ENCODE data around the gene TOM1L1. TPM values are rescaled to one million over a fixed set of nuclear protein-coding genes. Genes with fewer than 3 reads are reported as not detected.
"Not testable (repeated sequence)": the region's sequence is repeated elsewhere in the genome, so short reads cannot be mapped to it uniquely, and the experiment has no call there.

The TOM1L1 gene
- total and polyA plus RNA-seq, 8 donors = 33.8 to 59.4 (median 49.5) TPM

GRCh38 chr17:54870671-54871175 is 29.9 kb upstream of the TOM1L1 start:
- no peak for ATAC-seq
- intact Hi-C loops (cut with DNase I) = no loop called here

GRCh38 chr17:54875906-54876305 is 24.7 kb upstream of the TOM1L1 start:
- H3K4me1 ChIP-seq; intact Hi-C loops (cut with DNase I); H3K4me3 ChIP-seq; H3K27me3 ChIP-seq; DNase-seq; ATAC-seq; H3K27ac ChIP-seq; H3K36me3 ChIP-seq; H3K9me3 ChIP-seq: not testable (repeated sequence)

More at GRCh38 chr17:54870671-54871175, 29.9 kb upstream of the TOM1L1 start:
- Histone ChIP-seq H3K36me3 (no peaks in the 10 kb centered on the region), H3K4me1 (no peaks in the 10 kb centered on the region), H3K9me3 (no peaks in the 10 kb centered on the region), H3K4me3 (no peak overlapping the region), H3K27ac (no peak overlapping the region), H3K27me3 (no peaks in the 10 kb centered on the region)
- no peak for DNase-seq
- no peak for TF ChIP-seq CTCF (IDR thresholded peaks at IDR 0.05)

- no peak for TF ChIP-seq CTCF (IDR thresholded peaks at IDR 0.05)
- Histone ChIP-seq H3K9me3 (no peaks in the 10 kb centered on the region), H3K4me1 (no peaks in the 10 kb centered on the region), H3K27ac (no peak overlapping the region), H3K27me3 (no peaks in the 10 kb centered on the region), H3K36me3 (no peaks in the 10 kb centered on the region), H3K4me3 (no peak overlapping the region)
- intact Hi-C loops (cut with DNase I) = no loop called here
- ATAC-seq = no peak
- DNase-seq = no peak
Measured at GRCh38 chr17:54876656-54877195, 23.9 kb upstream of the TOM1L1 start.

- intact Hi-C loops (cut with DNase I) = no loop called here
- Histone ChIP-seq H3K27ac (no peak overlapping the region), H3K4me3 (no peak overlapping the region)
Measured at GRCh38 chr17:54881255-54881972, 19.2 kb upstream of the TOM1L1 start.

DNA sequence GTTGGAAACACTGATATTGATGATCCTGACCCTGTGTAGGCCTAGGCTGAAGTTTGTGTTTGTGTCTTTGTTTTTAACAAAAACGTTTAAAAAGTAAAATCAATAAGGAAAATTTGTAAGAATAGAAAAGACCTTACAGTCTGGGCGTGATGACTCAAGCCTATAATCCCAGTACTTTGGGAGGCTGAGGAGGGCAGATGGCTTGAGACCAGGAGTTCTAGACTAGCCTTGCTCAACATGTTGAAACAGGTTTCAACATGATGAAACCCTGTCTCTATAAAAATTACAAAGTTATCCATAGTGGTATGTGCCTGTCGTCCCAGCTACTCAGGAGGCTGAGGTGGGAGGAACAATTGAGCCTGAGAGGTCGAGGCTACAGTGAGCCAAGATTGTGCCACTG is 18.3 kb upstream of the TOM1L1 start:
- no peaks in the 10 kb centered on the region for H3K9me3 ChIP-seq
- no peaks in the 10 kb centered on the region for H3K4me1 ChIP-seq
- no peak for ATAC-seq

More at GRCh38 chr17:54881255-54881972, 19.2 kb upstream of the TOM1L1 start:
- no peaks in the 10 kb centered on the region for H3K27me3 ChIP-seq
- DNase-seq (no peak), ATAC-seq (no peak)
- no peaks in the 10 kb centered on the region for H3K36me3 ChIP-seq
- no peaks in the 10 kb centered on the region for H3K9me3 ChIP-seq
- no peaks in the 10 kb centered on the region for H3K4me1 ChIP-seq
- TF ChIP-seq CTCF (IDR thresholded peaks at IDR 0.05) = no peak

More for the DNA sequence above, 18.3 kb upstream of the TOM1L1 start:
- Histone ChIP-seq H3K27me3 (no peaks in the 10 kb centered on the region), H3K36me3 (no peaks in the 10 kb centered on the region), H3K4me3 (no peak overlapping the region), H3K27ac (no peak overlapping the region)
- TF ChIP-seq CTCF (IDR thresholded peaks at IDR 0.05) = no peak
- intact Hi-C loops (cut with DNase I) = no loop called here
- no peak for DNase-seq

Measured in left lung (tissue), 10 donors.